BLaER1 (cell line): ENCODE measurements around the gene PPP2R1B.
A peak's percentile ranks its signal among the peaks of the same experiment; 100 is the strongest.
"Not testable (repeated sequence)": the region's sequence is repeated elsewhere in the genome, so short reads cannot be mapped to it uniquely, and the experiment has no call there.

Source experiments
- H3K27ac ChIP-seq: shearing (Covaris generic); formaldehyde crosslinking; 2 replicates; pipeline ENCODE4 v1.8.1; 2022
- H3K27me3 ChIP-seq: shearing (Covaris generic); formaldehyde crosslinking; 2 replicates; pipeline ENCODE4 v1.8.1; 2022
- H3K36me3 ChIP-seq: shearing (Covaris generic); formaldehyde crosslinking; 2 replicates; pipeline ENCODE4 v1.8.1; 2022
- H3K4me1 ChIP-seq: shearing (Covaris generic); formaldehyde crosslinking; 2 replicates; pipeline ENCODE4 v1.8.1; 2022
- H3K4me2 ChIP-seq: shearing (Covaris generic); formaldehyde crosslinking; 2 replicates; pipeline ENCODE4 v1.8.1; 2022
- H3K4me3 ChIP-seq: shearing (Covaris generic); formaldehyde crosslinking; 2 replicates; pipeline ENCODE4 v1.8.1; 2022
- H3K9ac ChIP-seq: shearing (Covaris generic); formaldehyde crosslinking; 2 replicates; pipeline ENCODE4 v1.8.1; 2022
- H3K9me3 ChIP-seq: shearing (Covaris generic); formaldehyde crosslinking; 2 replicates; pipeline ENCODE4 v1.8.1; 2022
- H4K20me1 ChIP-seq: shearing (Covaris generic); formaldehyde crosslinking; 2 replicates; pipeline ENCODE4 v1.8.1; 2022
- Cebpa-rat ChIP-seq: shearing (Covaris generic); IDR thresholded peaks from 2 replicates; pipeline ENCODE4 v1.8.1; 2022

The PPP2R1B gene

DNA sequence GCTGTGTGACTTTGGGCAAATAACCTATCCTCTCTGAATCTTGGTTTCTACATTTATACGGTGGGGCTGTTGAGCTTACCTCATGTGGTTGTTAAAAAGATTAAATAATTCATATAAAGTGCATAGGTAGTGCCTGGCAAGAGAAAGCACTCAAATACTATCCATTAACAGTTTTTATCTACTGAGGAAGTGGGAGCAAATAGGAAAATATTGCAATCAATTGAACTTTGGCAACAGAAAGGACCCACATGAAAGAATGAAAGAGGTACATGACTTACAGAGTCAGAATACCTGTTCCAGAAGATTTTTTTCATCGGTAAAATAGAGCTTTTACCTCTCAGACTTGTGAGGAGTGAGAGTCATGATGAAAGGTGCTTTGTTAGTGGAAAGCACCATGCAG, 6.3 kb upstream of the PPP2R1B start:
- no peak overlapping the region for H3K4me2 ChIP-seq
- H4K20me1 ChIP-seq, result no peaks in the 10 kb centered on the region
- no peak overlapping the region for H3K27ac ChIP-seq
- TF ChIP-seq Cebpa-rat, result no peak
- H3K9me3 ChIP-seq, result no peaks in the 10 kb centered on the region
- peaks cover 10% of the 10 kb centered on the region for H3K4me1 ChIP-seq
- no peak overlapping the region for H3K4me3 ChIP-seq
- H3K36me3 ChIP-seq, result no peaks in the 10 kb centered on the region
- no peaks in the 10 kb centered on the region for H3K27me3 ChIP-seq
- H3K9ac ChIP-seq, result no peak overlapping the region

DNA sequence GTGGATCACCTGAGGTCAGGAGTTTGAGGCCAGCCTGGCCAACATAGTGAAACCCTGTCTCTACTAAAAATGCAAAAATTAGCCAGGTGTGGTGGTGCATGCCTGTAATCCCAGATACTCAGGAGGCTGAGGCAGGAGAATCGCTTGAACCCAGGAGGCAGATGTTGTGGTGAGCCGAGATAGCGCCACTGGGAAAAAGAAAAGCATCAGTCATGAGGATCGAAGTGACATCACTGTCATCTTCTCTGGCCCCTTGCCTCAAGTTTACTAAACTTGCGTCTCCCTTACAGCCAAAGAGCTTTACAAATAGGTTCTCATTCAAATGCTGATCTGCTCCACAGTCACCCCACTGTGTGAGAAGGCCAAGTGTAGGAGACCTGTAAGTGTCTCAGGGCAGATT, 5.0 kb upstream of the PPP2R1B start:
- not testable (repeated sequence) for H3K4me1 ChIP-seq, H3K27ac ChIP-seq, H3K4me3 ChIP-seq, H3K27me3 ChIP-seq, H4K20me1 ChIP-seq, H3K9ac ChIP-seq, H3K4me2 ChIP-seq, H3K36me3 ChIP-seq, H3K9me3 ChIP-seq

GRCh38 chr11:111770581-111771134, 4.5 kb upstream of the PPP2R1B start:
- Histone ChIP-seq H3K4me3 (no peak overlapping the region), H3K27ac (no peak overlapping the region), H3K9me3 (no peaks in the 10 kb centered on the region), H3K27me3 (no peaks in the 10 kb centered on the region; the same call in 1 of the 2 replicates), H3K4me2 (no peak overlapping the region), H4K20me1 (no peaks in the 10 kb centered on the region), H3K36me3 (no peaks in the 10 kb centered on the region), H3K4me1 (peaks cover 9% of the 10 kb centered on the region), H3K9ac (no peak overlapping the region)
- no peak for TF ChIP-seq Cebpa-rat

GRCh38 chr11:111766834-111767142, 599 bp upstream of the PPP2R1B start:
- Histone ChIP-seq H3K36me3 (peaks cover 24% of the 10 kb centered on the region), H3K27ac (peak overlapping the region; percentile 66), H3K27me3 (no peaks in the 10 kb centered on the region; the same call in 1 of the 2 replicates), H3K4me1 (peaks cover 40% of the 10 kb centered on the region), H3K4me2 (peak overlapping the region; percentile 98), H4K20me1 (peaks cover 17% of the 10 kb centered on the region), H3K4me3 (peak overlapping the region; percentile 93), H3K9me3 (no peaks in the 10 kb centered on the region), H3K9ac (peak overlapping the region; percentile 83)
- no peak for TF ChIP-seq Cebpa-rat

DNA sequence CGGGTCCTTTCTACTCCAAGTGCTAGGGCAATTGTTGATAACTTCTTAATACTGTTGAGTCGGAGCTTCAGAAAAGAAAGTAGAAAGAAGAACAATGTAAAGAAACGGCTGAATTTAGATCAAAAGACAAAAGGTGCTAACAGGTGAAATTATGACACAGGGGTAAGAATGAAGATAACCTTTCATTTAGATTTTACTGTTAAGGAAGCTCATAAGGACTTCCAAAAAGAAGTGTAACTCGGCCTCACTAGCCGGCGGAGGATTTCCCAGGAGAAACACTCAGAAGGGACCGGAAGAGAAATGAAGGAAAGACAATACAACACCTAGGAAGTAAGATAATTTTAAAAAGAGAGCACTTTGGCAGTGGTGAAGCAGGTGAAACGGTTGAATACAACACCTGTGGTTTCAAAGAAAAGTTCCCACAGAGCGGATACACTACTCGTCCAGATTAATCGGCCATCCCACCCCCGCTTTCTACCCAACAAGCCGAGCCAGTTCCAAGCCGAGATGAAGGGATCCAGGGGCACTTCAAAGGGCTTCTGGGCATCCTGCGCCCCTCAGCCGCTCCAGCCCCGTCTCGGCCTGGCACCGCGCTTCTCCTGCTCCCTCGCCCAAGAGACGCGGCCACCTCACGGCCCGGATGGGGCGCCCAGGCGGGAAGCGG, 737 bp downstream of the PPP2R1B start:
- Histone ChIP-seq H3K9ac (peak overlapping the region; percentile 83), H3K9me3 (no peaks in the 10 kb centered on the region), H4K20me1 (peaks cover 27% of the 10 kb centered on the region), H3K36me3 (peaks cover 37% of the 10 kb centered on the region), H3K4me2 (peak overlapping the region; percentile 98), H3K27ac (peak overlapping the region; percentile 77), H3K4me1 (peaks cover 40% of the 10 kb centered on the region), H3K27me3 (no peaks in the 10 kb centered on the region; the same call in 1 of the 2 replicates), H3K4me3 (peak overlapping the region; percentile 93)
- no peak for TF ChIP-seq Cebpa-rat

DNA sequence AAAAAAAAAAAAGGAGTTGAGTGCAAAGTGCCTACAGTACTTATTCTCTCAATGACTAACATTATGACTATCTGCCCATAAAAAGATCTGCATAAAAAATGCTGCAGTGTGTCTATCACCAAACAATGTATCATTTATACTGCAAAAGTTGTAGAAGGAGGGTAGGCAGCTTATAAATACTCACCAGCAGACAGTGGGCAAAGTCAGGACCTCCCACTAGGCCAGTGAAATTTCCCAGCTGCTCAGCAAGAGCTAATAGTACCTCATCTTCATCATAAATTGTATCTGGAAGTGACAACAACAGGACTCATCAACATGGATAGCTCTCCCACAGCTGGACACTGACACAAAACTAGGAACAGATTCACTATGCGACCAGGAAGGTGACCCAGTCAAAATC, 1.6 kb downstream of the PPP2R1B start:
- Histone ChIP-seq H3K36me3 (peaks cover 45% of the 10 kb centered on the region), H3K27ac (no peak overlapping the region), H3K4me3 (peak overlapping the region; percentile 93), H3K9ac (no peak overlapping the region), H4K20me1 (peaks cover 31% of the 10 kb centered on the region), H3K27me3 (no peaks in the 10 kb centered on the region; the same call in 1 of the 2 replicates), H3K4me1 (peaks cover 48% of the 10 kb centered on the region), H3K4me2 (peak overlapping the region; percentile 98), H3K9me3 (no peaks in the 10 kb centered on the region)
- TF ChIP-seq Cebpa-rat, result no peak

GRCh38 chr11:111762981-111763643, 3.1 kb downstream of the PPP2R1B start:
- Histone ChIP-seq H3K9me3 (no peaks in the 10 kb centered on the region), H3K4me1 (peaks cover 54% of the 10 kb centered on the region), H3K27me3 (no peaks in the 10 kb centered on the region; the same call in 1 of the 2 replicates), H3K4me3 (no peak overlapping the region), H4K20me1 (peaks cover 31% of the 10 kb centered on the region), H3K9ac (no peak overlapping the region), H3K27ac (no peak overlapping the region), H3K4me2 (peak overlapping the region; percentile 47), H3K36me3 (peaks cover 60% of the 10 kb centered on the region)
- no peak for TF ChIP-seq Cebpa-rat

DNA sequence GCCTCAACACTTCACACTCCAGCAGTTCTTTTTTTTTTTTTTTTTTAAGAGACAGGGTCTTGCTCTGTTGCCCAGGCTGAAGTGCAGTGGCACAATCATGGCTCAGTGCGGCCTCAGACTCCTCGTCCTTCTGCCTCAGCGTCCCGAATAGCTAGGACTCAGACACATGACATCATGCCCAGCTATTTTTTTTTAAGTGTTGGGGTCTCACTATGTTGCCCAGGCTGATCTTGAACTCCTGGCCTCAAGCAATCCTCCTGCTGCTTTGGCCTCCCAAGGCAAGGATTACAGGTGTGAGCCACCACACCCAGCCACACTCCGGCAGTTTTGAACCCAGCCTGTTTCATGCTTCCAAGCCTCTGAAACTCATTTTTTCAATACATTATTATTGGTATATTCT, 3.7 kb downstream of the PPP2R1B start:
- Histone ChIP-seq H3K4me1 (peaks cover 54% of the 10 kb centered on the region), H3K9me3 (no peaks in the 10 kb centered on the region), H4K20me1 (peaks cover 31% of the 10 kb centered on the region), H3K9ac (no peak overlapping the region), H3K36me3 (peaks cover 66% of the 10 kb centered on the region), H3K27ac (no peak overlapping the region), H3K4me3 (no peak overlapping the region), H3K27me3 (no peaks in the 10 kb centered on the region; the same call in 1 of the 2 replicates), H3K4me2 (peak overlapping the region; percentile 47)
- no peak for TF ChIP-seq Cebpa-rat

GRCh38 chr11:111761036-111761435, 5.2 kb downstream of the PPP2R1B start:
- Histone ChIP-seq H3K4me3 (no peak overlapping the region), H3K27ac (no peak overlapping the region), H3K9me3 (no peaks in the 10 kb centered on the region), H3K36me3 (peaks cover 81% of the 10 kb centered on the region), H3K9ac (no peak overlapping the region), H3K27me3 (no peaks in the 10 kb centered on the region), H3K4me1 (peaks cover 45% of the 10 kb centered on the region), H3K4me2 (no peak overlapping the region), H4K20me1 (peaks cover 31% of the 10 kb centered on the region)
- no peak for TF ChIP-seq Cebpa-rat

DNA sequence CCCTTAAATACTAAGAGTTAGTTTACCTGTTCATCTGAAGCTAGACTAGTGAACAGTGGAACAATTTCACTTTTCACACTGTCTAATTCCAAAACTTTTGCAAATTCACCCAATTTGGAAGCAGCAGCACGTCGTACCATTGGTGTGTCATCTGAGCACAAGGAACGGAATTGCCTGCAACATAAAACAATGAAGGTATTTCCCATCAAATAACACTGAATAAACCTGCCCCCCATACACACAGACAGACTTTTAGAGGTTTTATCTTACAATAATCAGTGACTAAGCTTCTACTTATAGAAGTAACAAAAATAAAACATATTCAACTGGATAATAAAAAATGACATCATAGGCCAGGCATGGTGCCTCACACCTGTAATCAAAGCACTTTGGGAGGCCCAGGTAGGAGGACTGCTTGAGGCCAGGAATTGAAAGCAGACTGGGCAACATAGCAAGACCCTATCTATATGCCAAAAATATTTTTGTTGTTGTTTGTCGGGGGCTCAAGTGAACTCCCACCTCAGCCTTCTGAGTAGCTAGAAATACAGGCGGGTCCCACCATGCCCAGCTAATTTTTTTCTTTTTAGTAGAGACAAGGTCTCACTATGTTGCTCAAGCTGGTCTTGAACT, 6.3 kb downstream of the PPP2R1B start:
- H3K4me1 ChIP-seq, result peaks cover 41% of the 10 kb centered on the region
- peaks cover 31% of the 10 kb centered on the region for H4K20me1 ChIP-seq
- peak overlapping the region; percentile 19 for H3K4me2 ChIP-seq
- no peaks in the 10 kb centered on the region for H3K27me3 ChIP-seq
- H3K4me3 ChIP-seq, result no peak overlapping the region
- no peak overlapping the region for H3K27ac ChIP-seq
- no peak overlapping the region; the same call in 1 of the 2 replicates for H3K9ac ChIP-seq
- H3K36me3 ChIP-seq, result peaks cover 93% of the 10 kb centered on the region
- no peak for TF ChIP-seq Cebpa-rat
- no peaks in the 10 kb centered on the region for H3K9me3 ChIP-seq
